OCI-LY3 (cell line): ENCODE data around the gene TRIM38.

ENCODE experiments used
- H2AFZ ChIP-seq: fragments of 200-600, 300-600 bp; shearing (Covaris generic); 2 replicates; pipeline ENCODE4 v1.6.0; 2014; ENCODE audit warnings: antibody characterized with exemption, low read depth, low read length
- H3K27ac ChIP-seq: fragments of 200-600, 300-600 bp; sonication (generic); 2 replicates; pipeline ENCODE4 v1.5.1; 2014; ENCODE audit warnings: mild to moderate bottlenecking, low read length, moderate library complexity, mixed read lengths
- H3K27me3 ChIP-seq: fragments of 200-600, 300-600 bp; sonication (generic); 2 replicates; pipeline ENCODE4 v1.6.1; 2014; ENCODE audit warnings: low read depth, low read length, mixed read lengths
- H3K36me3 ChIP-seq: fragments of 200-600, 300-600 bp; sonication (generic); replicated peaks from 2 replicates; pipeline ENCODE3; 2014; ENCODE audit warnings: low read depth, low read length, mixed read lengths
- H3K4me1 ChIP-seq: fragments of 300-600, 200-600 bp; sonication (generic); 2 replicates; pipeline ENCODE4 v1.6.1; 2014; ENCODE audit warnings: low read length, mixed read lengths
- H3K4me2 ChIP-seq: fragments of 200-600, 300-600 bp; sonication (generic); 2 replicates; pipeline ENCODE4 v1.6.1; 2014; ENCODE audit warnings: low read length, mixed read lengths
- H3K4me3 ChIP-seq: fragments of 300-600, 200-600 bp; sonication (generic); 2 replicates; pipeline ENCODE4 v1.5.1; 2014; ENCODE audit warnings: antibody characterized with exemption, mild to moderate bottlenecking, low read length, moderate library complexity
- H3K79me2 ChIP-seq: fragments of 300-600, 200-600 bp; shearing (Covaris generic); 2 replicates; pipeline ENCODE4 v1.6.1; 2014; ENCODE audit warnings: mild to moderate bottlenecking, low read length, mixed read lengths
- H3K9ac ChIP-seq: fragments of 300-600, 200-600 bp; shearing (Covaris generic); 2 replicates; pipeline ENCODE4 v1.6.0; 2014; ENCODE audit warnings: mild to moderate bottlenecking, low read length, moderate library complexity
- H3K9me3 ChIP-seq: fragments of 200-600, 300-600 bp; shearing (Covaris generic); 2 replicates; pipeline ENCODE4 v1.6.1; 2014; ENCODE audit warnings: low read length, mixed read lengths; ENCODE audit not compliant: insufficient read depth
- H4K20me1 ChIP-seq: fragments of 200-600, 300-600 bp; sonication (generic); 2 replicates; pipeline ENCODE4 v1.6.1; 2016; ENCODE audit warnings: low read length, mixed read lengths; ENCODE audit not compliant: insufficient read depth
- EZH2phosphoT487 ChIP-seq: fragments of 200-600 bp; shearing (Covaris generic); IDR thresholded peaks from 2 replicates; pipeline ENCODE4 v1.6.1; 2018; ENCODE audit warnings: antibody characterized with exemption, mixed run types, low read depth
- TF ChIP-seq, protein P1 (sequence below): fragments of 200-600, 300-600 bp; sonication (generic); IDR thresholded peaks from 2 replicates; pipeline ENCODE4 v1.5.1; 2014; ENCODE audit warnings: antibody characterized with exemption, low read length, low read depth

The TRIM38 gene

GRCh38 chr6:25973923-25974555 lies 11.4 kb downstream of the TRIM38 start:
- no peaks in the 10 kb centered on the region for H3K27me3 ChIP-seq
- no peaks in the 10 kb centered on the region for H3K79me2 ChIP-seq
- H3K9me3 ChIP-seq, result no peaks in the 10 kb centered on the region
- no peak overlapping the region for H3K4me2 ChIP-seq
- no peaks in the 10 kb centered on the region for H3K4me1 ChIP-seq
- peaks cover 55% of the 10 kb centered on the region for H3K36me3 ChIP-seq
- no peak overlapping the region for H3K27ac ChIP-seq
- H4K20me1 ChIP-seq, result no peaks in the 10 kb centered on the region
- no peak overlapping the region for H3K4me3 ChIP-seq
- H3K9ac ChIP-seq, result no peak overlapping the region
- TF ChIP-seq, protein P1, sequence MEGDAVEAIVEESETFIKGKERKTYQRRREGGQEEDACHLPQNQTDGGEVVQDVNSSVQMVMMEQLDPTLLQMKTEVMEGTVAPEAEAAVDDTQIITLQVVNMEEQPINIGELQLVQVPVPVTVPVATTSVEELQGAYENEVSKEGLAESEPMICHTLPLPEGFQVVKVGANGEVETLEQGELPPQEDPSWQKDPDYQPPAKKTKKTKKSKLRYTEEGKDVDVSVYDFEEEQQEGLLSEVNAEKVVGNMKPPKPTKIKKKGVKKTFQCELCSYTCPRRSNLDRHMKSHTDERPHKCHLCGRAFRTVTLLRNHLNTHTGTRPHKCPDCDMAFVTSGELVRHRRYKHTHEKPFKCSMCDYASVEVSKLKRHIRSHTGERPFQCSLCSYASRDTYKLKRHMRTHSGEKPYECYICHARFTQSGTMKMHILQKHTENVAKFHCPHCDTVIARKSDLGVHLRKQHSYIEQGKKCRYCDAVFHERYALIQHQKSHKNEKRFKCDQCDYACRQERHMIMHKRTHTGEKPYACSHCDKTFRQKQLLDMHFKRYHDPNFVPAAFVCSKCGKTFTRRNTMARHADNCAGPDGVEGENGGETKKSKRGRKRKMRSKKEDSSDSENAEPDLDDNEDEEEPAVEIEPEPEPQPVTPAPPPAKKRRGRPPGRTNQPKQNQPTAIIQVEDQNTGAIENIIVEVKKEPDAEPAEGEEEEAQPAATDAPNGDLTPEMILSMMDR, result no peak
- no peak for TF ChIP-seq EZH2phosphoT487
- H2AFZ ChIP-seq, result no peak overlapping the region

DNA sequence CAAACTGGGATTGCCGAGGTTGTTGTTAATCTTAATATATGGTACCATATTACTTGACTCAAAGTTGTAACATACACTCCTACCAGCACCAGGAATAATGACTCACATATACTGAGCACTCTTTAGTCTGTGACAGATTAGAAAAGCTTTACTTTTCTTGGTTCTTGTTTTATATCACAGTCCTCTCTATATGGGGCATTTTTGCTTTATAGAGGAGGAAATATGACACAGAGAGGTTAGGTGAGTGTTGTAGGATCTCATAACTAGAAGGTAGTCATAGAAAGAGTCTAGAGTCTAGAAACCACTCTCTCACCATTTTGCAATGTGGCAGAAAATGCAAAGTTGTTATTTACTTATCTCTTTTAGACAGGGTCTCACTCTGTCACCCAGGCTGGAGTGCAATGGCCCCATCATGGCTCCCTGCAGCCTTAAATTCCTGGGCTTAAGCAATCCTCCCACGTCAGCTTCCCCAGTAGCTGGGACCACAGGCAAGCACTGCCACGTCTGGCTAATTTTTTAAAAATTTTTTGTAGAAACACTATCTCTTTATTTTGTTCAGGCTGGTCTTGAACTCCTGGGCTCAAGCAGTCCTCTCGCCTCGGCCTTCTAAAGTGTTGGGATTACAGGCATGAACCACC lies 13.4 kb downstream of the TRIM38 start:
- no peak for TF ChIP-seq EZH2phosphoT487
- Histone ChIP-seq H3K36me3 (peaks cover 44% of the 10 kb centered on the region), H3K27ac (no peak overlapping the region)

DNA sequence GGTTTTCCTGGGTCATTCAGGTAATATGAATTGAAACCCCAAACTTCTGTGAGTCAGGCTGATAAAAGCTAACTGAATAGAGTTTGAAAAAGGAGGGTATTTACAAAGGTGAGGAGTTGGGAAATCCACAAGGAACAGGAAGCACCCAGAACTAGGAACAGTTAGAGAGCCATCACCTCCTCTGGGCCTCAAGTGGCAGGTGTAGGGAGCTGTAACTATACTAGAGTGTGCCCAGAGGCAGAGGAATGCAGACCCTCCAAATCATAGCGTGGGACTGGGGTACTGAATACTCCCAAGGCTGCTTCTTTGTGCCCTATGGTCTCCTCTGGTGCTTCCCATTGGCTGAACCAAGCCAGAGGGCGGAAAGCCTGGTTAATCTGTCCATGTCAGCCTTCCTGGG lies 18.3 kb downstream of the TRIM38 start:
- no peaks in the 10 kb centered on the region for H3K79me2 ChIP-seq
- no peaks in the 10 kb centered on the region for H3K9me3 ChIP-seq
- H3K4me1 ChIP-seq, result no peaks in the 10 kb centered on the region
- peaks cover 28% of the 10 kb centered on the region for H3K36me3 ChIP-seq
- no peaks in the 10 kb centered on the region for H4K20me1 ChIP-seq
- H2AFZ ChIP-seq, result no peak overlapping the region
- H3K27me3 ChIP-seq, result no peaks in the 10 kb centered on the region
- no peak overlapping the region for H3K9ac ChIP-seq
- H3K27ac ChIP-seq, result no peak overlapping the region
- TF ChIP-seq EZH2phosphoT487, result no peak
- TF ChIP-seq, protein P1, result no peak
- no peak overlapping the region for H3K4me3 ChIP-seq
- no peak overlapping the region for H3K4me2 ChIP-seq

More for the DNA sequence above, 13.4 kb downstream of the TRIM38 start:
- H3K4me3 ChIP-seq, result no peak overlapping the region
- H3K4me1 ChIP-seq, result no peaks in the 10 kb centered on the region
- no peaks in the 10 kb centered on the region for H3K9me3 ChIP-seq
- H3K27me3 ChIP-seq, result no peaks in the 10 kb centered on the region
- no peak overlapping the region for H3K4me2 ChIP-seq
- no peaks in the 10 kb centered on the region for H3K79me2 ChIP-seq
- no peak overlapping the region for H3K9ac ChIP-seq
- H4K20me1 ChIP-seq, result no peaks in the 10 kb centered on the region
- H2AFZ ChIP-seq, result no peak overlapping the region

GRCh38 chr6:25981568-25982263 lies 19.1 kb downstream of the TRIM38 start:
- H3K79me2 ChIP-seq, result no peaks in the 10 kb centered on the region
- H4K20me1 ChIP-seq, result no peaks in the 10 kb centered on the region
- TF ChIP-seq, protein P1, result no peak
- no peak for TF ChIP-seq EZH2phosphoT487

More at GRCh38 chr6:25981568-25982263, 19.1 kb downstream of the TRIM38 start:
- no peaks in the 10 kb centered on the region for H3K27me3 ChIP-seq
- peaks cover 21% of the 10 kb centered on the region for H3K36me3 ChIP-seq
- H3K9me3 ChIP-seq, result no peaks in the 10 kb centered on the region
- H3K4me1 ChIP-seq, result no peaks in the 10 kb centered on the region
- no peak overlapping the region for H3K27ac ChIP-seq
- no peak overlapping the region for H3K4me3 ChIP-seq
- H2AFZ ChIP-seq, result no peak overlapping the region
- H3K4me2 ChIP-seq, result no peak overlapping the region
- no peak overlapping the region for H3K9ac ChIP-seq
